PFSK-1 (cell line): ENCODE results near the gene NYAP1.

Experiments
- FOXP2 ChIP-seq: optimal IDR thresholded peaks from 2 replicates; pipeline ENCODE3; 2011; ENCODE audit warnings: borderline replicate concordance, control low read depth, inconsistent platforms; ENCODE audit not compliant: insufficient read depth; ENCODE audit errors: extremely low read length, extremely low read depth
- POLR2AphosphoS5 ChIP-seq: IDR thresholded peaks from 2 replicates; pipeline ENCODE4 v1.6.1; 2012; ENCODE audit warnings: low read depth, mild to moderate bottlenecking, control low read depth, low read length, moderate library complexity
- SIN3A ChIP-seq: IDR thresholded peaks from 2 replicates; pipeline ENCODE4 v1.6.1; 2012; ENCODE audit warnings: mild to moderate bottlenecking, low read length, moderate library complexity, borderline replicate concordance; ENCODE audit not compliant: insufficient read depth
- TAF1 ChIP-seq: IDR thresholded peaks from 2 replicates; pipeline ENCODE4 v1.6.1; 2012; ENCODE audit warnings: low read length, control low read depth, borderline replicate concordance; ENCODE audit not compliant: insufficient read depth
- TF ChIP-seq, protein P1 (sequence below), 2 experiments: IDR thresholded peaks; 2 replicates each; pipeline versions ENCODE4 v1.6.1 to v1.8.0; 2011 to 2012; ENCODE audit warnings: low read depth in 2 of 2, low read length in 2 of 2, control low read depth in 1 of 2, inconsistent platforms in 1 of 2, mild to moderate bottlenecking in 1 of 2, moderate library complexity in 1 of 2; ENCODE audit not compliant: insufficient read depth in 1 of 2

GRCh38 chr7:100489824-100490223 lies 6.1 kb downstream of the NYAP1 start:
- TF ChIP-seq, protein P1, sequence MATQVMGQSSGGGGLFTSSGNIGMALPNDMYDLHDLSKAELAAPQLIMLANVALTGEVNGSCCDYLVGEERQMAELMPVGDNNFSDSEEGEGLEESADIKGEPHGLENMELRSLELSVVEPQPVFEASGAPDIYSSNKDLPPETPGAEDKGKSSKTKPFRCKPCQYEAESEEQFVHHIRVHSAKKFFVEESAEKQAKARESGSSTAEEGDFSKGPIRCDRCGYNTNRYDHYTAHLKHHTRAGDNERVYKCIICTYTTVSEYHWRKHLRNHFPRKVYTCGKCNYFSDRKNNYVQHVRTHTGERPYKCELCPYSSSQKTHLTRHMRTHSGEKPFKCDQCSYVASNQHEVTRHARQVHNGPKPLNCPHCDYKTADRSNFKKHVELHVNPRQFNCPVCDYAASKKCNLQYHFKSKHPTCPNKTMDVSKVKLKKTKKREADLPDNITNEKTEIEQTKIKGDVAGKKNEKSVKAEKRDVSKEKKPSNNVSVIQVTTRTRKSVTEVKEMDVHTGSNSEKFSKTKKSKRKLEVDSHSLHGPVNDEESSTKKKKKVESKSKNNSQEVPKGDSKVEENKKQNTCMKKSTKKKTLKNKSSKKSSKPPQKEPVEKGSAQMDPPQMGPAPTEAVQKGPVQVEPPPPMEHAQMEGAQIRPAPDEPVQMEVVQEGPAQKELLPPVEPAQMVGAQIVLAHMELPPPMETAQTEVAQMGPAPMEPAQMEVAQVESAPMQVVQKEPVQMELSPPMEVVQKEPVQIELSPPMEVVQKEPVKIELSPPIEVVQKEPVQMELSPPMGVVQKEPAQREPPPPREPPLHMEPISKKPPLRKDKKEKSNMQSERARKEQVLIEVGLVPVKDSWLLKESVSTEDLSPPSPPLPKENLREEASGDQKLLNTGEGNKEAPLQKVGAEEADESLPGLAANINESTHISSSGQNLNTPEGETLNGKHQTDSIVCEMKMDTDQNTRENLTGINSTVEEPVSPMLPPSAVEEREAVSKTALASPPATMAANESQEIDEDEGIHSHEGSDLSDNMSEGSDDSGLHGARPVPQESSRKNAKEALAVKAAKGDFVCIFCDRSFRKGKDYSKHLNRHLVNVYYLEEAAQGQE (IDR thresholded peaks at IDR 0.05; ENCODE audit: insufficient read depth in 1 of 2, low read depth in 2 of 2, low read length in 2 of 2) = no peak
- TF ChIP-seq POLR2AphosphoS5 (no peak), SIN3A (no peak), TAF1 (no peak), FOXP2 (peak; percentile 12)
